Measurements from ENCODE around the gene IGF1. TPM values are rescaled to one million over a fixed set of nuclear protein-coding genes. Genes with fewer than 3 reads are reported as not detected.

Gene IGF1
- total RNA-seq, 1 donor = under 0.01 TPM

DNA sequence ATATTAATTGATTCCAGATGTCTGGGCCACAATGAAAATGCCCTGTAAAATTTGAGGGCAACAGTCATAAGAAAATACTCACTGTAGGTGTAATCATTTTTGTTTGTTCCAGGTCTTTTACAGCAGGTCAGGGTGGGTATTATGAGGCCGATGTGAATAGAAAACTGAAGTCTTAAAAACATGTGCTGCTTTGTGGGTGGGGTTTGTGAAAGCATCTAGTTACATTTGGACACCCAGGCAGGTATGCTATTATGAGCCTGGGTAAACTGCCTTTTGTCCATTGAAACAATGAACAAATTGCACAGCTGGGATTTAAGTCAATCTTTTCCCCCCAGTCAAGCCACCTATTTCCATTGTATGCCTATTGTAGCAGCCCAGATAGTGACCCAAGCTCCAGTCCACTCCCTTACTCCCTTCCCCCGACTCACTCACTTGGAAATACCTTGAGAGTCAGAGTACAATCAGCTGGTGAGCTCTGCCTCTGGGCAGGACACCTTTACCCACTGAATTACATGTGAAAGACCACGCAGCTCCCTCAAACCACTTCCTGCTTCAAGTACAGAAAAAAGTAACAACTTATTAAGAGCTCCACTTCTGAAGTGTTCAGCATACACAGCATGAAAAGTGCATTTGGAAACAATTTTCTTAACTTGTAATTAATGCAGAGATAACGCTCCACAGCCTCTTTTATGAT lies 1.8 kb downstream of the IGF1 start:
- peak overlapping the region; percentile 39 for H3K4me3 ChIP-seq (ENCODE audit: low read depth, low read length)
- DNase-seq (ENCODE audit: low read depth) = no peak
- TF ChIP-seq CTCF (IDR thresholded peaks at IDR 0.05; ENCODE audit: insufficient read depth, low read depth, low read length) = no peak

GRCh38 chr12:102475355-102475754 lies 5.0 kb downstream of the IGF1 start:
- no peak for TF ChIP-seq CTCF (IDR thresholded peaks at IDR 0.05; ENCODE audit: insufficient read depth, low read depth, low read length)
- no peak for DNase-seq (ENCODE audit: low read depth)
- no peak overlapping the region for H3K4me3 ChIP-seq (ENCODE audit: low read depth, low read length)

DNA sequence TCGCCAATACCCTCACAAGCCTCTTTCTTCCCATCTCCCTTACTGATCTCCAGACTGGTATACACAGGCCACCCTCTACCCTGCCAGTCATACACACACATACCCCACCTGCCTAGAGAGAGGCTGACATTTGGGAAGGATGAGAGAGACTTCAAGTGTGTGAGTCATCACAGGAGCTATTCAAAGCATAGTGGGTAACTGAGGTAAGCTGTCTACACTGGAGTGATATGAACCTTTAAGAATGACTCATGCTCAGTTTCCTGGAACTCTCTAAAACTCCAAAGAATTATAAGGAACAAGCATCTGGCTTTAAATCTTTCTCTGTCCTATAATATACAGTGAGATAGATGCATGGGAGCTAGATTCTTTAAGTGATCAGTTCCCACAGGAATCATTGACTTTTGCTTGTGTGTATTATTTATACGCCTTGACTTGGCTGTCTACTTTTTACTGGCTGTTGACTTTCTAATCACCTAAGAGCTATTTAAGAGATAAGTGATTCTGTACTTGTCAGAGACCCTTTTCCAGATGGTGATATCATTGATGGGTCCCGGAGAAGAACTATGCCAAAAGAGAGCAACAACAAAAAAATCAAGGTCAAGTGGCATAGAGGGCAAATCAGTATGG lies 5.8 kb downstream of the IGF1 start:
- peak; percentile 40 for DNase-seq (ENCODE audit: low read depth)
- no peak overlapping the region for H3K4me3 ChIP-seq (ENCODE audit: low read depth, low read length)
- TF ChIP-seq CTCF (IDR thresholded peaks at IDR 0.05; ENCODE audit: insufficient read depth, low read depth, low read length) = no peak

- no peak for DNase-seq (ENCODE audit: low read depth)
- H3K4me3 ChIP-seq (ENCODE audit: low read depth, low read length) = no peak overlapping the region
- TF ChIP-seq CTCF (IDR thresholded peaks at IDR 0.05; ENCODE audit: insufficient read depth, low read depth, low read length) = no peak
Measured at GRCh38 chr12:102472496-102472895, 7.9 kb downstream of the IGF1 start.

- TF ChIP-seq CTCF (IDR thresholded peaks at IDR 0.05; ENCODE audit: insufficient read depth, low read depth, low read length) = no peak
- H3K4me3 ChIP-seq (ENCODE audit: low read depth, low read length) = no peak overlapping the region
- no peak for DNase-seq (ENCODE audit: low read depth)
Measured at GRCh38 chr12:102471556-102471955, 8.8 kb downstream of the IGF1 start.

DNA sequence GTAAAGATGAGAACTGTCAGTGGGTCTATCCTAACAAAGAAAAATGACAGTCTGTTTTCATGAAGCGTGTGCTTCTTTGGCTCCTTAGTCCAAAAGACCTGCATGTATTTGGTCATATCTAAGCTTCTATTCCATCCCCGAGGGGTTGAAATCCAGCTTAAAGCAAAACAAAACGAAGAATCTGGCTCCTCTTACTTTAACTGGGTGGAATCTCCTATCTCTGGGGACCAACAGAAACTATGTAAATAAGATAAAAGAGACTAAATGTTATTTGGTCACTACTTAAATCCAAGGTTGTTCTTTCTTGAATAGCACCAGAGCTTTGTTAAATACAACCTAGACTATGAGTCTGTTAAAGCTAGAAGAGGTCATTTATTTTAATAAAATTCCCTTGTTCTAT lies 9.4 kb downstream of the IGF1 start:
- DNase-seq (ENCODE audit: low read depth) = peak; percentile 10
- H3K4me3 ChIP-seq (ENCODE audit: low read depth, low read length) = no peak overlapping the region
- no peak for TF ChIP-seq CTCF (IDR thresholded peaks at IDR 0.05; ENCODE audit: insufficient read depth, low read depth, low read length)

Data from fibroblast of villous mesenchyme (primary cell).